Neuron (in vitro differentiated cells): Measurements from ENCODE around the gene ACSS2.
"Not testable (repeated sequence)": the region's sequence is repeated elsewhere in the genome, so short reads cannot be mapped to it uniquely, and the experiment has no call there.

Experiments
- H2AFZ ChIP-seq: one replicate; pipeline ENCODE4 v1.6.1; 2013; ENCODE audit warnings: low read depth, mild to moderate bottlenecking, inconsistent platforms, low read length, moderate library complexity
- H3K27me3 ChIP-seq: one replicate; pipeline ENCODE4 v1.6.1; 2013; ENCODE audit warnings: low read length; ENCODE audit not compliant: insufficient read depth
- H3K36me3 ChIP-seq: one replicate; pipeline ENCODE4 v1.6.1; 2013; ENCODE audit warnings: low read length; ENCODE audit not compliant: insufficient read depth
- H3K4me1 ChIP-seq: one replicate; pipeline ENCODE4 v1.6.1; 2013; ENCODE audit warnings: low read length; ENCODE audit not compliant: insufficient read depth
- H3K4me3 ChIP-seq: 2 replicates; pipeline ENCODE4 v1.5.1; 2013; ENCODE audit warnings: mild to moderate bottlenecking, low read length, moderate library complexity
- H3K9me3 ChIP-seq: one replicate; pipeline ENCODE4 v1.6.1; 2013; ENCODE audit warnings: low read length

The ACSS2 gene

DNA sequence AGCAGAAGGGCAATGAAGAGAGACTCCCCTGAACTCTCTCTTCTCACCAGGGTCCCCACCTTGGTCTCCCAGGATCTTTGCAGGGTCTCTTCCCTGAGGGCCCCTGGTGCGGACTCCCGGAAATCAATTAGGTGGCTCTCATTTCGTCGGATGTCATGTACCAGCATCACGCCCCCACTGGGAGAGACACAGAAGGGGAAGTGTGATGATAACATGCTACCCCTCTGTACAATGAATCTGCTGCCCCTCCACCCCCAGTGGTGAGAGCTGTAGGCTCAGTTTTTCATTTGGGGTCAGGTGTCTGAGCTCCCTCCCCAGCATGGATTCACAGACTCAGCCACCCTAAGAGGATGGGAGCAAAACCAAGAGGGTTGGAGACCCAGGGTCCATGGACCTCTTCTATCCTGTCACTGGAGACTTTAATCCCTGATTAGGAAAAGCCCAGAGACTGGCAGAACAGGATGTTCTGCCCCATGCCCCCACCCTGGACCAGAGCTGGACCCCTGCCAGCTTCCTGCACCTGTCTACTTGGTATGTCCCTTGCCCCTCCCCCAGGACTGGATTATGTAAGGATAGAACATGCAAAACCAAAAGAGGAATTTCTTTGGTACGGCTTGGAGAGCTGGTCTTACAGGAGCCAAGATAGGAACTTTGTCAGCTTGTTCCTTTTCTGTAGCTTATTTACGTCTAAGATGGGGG is 14.9 kb upstream of the ACSS2 start:
- H2AFZ ChIP-seq = no peak overlapping the region
- no peaks in the 10 kb centered on the region for H3K4me1 ChIP-seq
- H3K36me3 ChIP-seq = peaks cover 55% of the 10 kb centered on the region
- no peaks in the 10 kb centered on the region for H3K9me3 ChIP-seq
- no peaks in the 10 kb centered on the region for H3K27me3 ChIP-seq
- H3K4me3 ChIP-seq = no peak overlapping the region

- no peaks in the 10 kb centered on the region for H3K9me3 ChIP-seq
- H3K36me3 ChIP-seq = peaks cover 50% of the 10 kb centered on the region
- H3K4me1 ChIP-seq = no peaks in the 10 kb centered on the region
- H3K27me3 ChIP-seq = no peaks in the 10 kb centered on the region
- H3K4me3 ChIP-seq = no peak overlapping the region
- H2AFZ ChIP-seq = no peak overlapping the region
These were observed 13.7 kb upstream of the ACSS2 start for GRCh38 chr20:34862724-34863123.

- Histone ChIP-seq H3K4me3 (no peak overlapping the region), H3K9me3 (no peaks in the 10 kb centered on the region), H3K27me3 (no peaks in the 10 kb centered on the region), H2AFZ (no peak overlapping the region), H3K4me1 (no peaks in the 10 kb centered on the region), H3K36me3 (peaks cover 42% of the 10 kb centered on the region)
These were observed 12.9 kb upstream of the ACSS2 start for GRCh38 chr20:34863421-34863965.

- no peaks in the 10 kb centered on the region for H3K4me1 ChIP-seq
- H3K9me3 ChIP-seq = no peaks in the 10 kb centered on the region
- no peak overlapping the region for H3K4me3 ChIP-seq
- no peak overlapping the region for H2AFZ ChIP-seq
- H3K36me3 ChIP-seq = peaks cover 39% of the 10 kb centered on the region
- no peaks in the 10 kb centered on the region for H3K27me3 ChIP-seq
These were observed 12.2 kb upstream of the ACSS2 start for GRCh38 chr20:34864216-34864615.

- Histone ChIP-seq H3K36me3 (no peaks in the 10 kb centered on the region), H3K9me3 (no peaks in the 10 kb centered on the region), H3K4me1 (peaks cover 26% of the 10 kb centered on the region), H2AFZ (no peak overlapping the region), H3K27me3 (no peaks in the 10 kb centered on the region), H3K4me3 (peak overlapping the region; percentile 84)
These were observed 5.0 kb upstream of the ACSS2 start for GRCh38 chr20:34871320-34871926.

GRCh38 chr20:34871966-34872621 is 4.3 kb upstream of the ACSS2 start:
- H3K9me3 ChIP-seq = no peaks in the 10 kb centered on the region
- no peaks in the 10 kb centered on the region for H3K27me3 ChIP-seq
- peaks cover 26% of the 10 kb centered on the region for H3K4me1 ChIP-seq
- H3K36me3 ChIP-seq = no peaks in the 10 kb centered on the region
- peak overlapping the region; percentile 84 for H3K4me3 ChIP-seq
- H2AFZ ChIP-seq = peak overlapping the region; percentile 60

DNA sequence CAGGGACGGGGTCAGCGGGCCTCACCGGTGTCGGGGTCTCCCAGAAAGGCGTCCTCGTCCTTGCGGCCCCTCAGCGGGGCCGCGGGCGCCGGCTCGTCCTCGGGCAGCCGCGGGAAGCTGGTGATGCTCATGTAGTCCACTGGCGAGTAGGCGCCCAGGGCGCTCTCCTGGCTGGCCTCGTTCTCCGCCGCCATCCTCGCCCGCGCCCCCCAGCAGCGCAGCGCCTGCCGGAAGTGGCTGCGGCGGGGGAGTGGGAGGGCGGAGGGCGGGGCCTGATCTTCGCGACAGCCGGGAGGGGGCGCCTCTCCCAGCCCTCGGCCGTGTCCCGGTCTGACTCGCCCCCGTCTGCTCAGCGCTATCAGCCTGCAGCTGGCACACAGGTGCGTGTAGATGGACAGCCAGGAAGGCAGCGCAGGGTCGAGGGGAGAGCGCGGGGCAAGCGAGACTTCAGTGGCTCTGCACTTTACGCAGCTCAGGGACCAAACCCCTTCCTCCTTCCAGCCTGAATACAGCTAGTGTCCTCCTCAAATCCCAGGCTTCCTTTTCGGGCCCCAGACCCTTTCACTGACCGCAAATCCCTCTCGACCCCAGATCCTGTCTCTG is 3.7 kb upstream of the ACSS2 start, which contains the start of gene GGT7:
GGT7 (minus strand) TSS at position 235 of the 603 bp plus-strand sequence; CDS start at position 194, 41 bp downstream.
- Histone ChIP-seq H3K4me1 (peaks cover 26% of the 10 kb centered on the region), H3K36me3 (no peaks in the 10 kb centered on the region), H3K4me3 (peak within 1 kb of the TSS; percentile 84), H3K9me3 (no peaks in the 10 kb centered on the region), H3K27me3 (no peaks in the 10 kb centered on the region), H2AFZ (peak within 1 kb of the TSS; percentile 60)

- peak overlapping the region; percentile 84 for H3K4me3 ChIP-seq
- no peaks in the 10 kb centered on the region for H3K36me3 ChIP-seq
- peaks cover 26% of the 10 kb centered on the region for H3K4me1 ChIP-seq
- H3K27me3 ChIP-seq = no peaks in the 10 kb centered on the region
- peak overlapping the region; percentile 60 for H2AFZ ChIP-seq
- H3K9me3 ChIP-seq = no peaks in the 10 kb centered on the region
These were observed 2.8 kb upstream of the ACSS2 start for GRCh38 chr20:34873583-34874093.

GRCh38 chr20:34874094-34874654 is 2.2 kb upstream of the ACSS2 start:
- Histone ChIP-seq H3K36me3 (no peaks in the 10 kb centered on the region), H3K4me1 (peaks cover 26% of the 10 kb centered on the region), H3K9me3 (no peaks in the 10 kb centered on the region), H3K4me3 (no peak overlapping the region), H3K27me3 (no peaks in the 10 kb centered on the region), H2AFZ (no peak overlapping the region)

GRCh38 chr20:34875642-34876405 is 588 bp upstream of the ACSS2 start:
- Histone ChIP-seq H3K36me3 (no peaks in the 10 kb centered on the region), H3K9me3 (no peaks in the 10 kb centered on the region), H2AFZ (no peak overlapping the region), H3K4me1 (peaks cover 26% of the 10 kb centered on the region), H3K4me3 (peak overlapping the region; percentile 87), H3K27me3 (no peaks in the 10 kb centered on the region)

GRCh38 chr20:34880215-34880850 is 3.9 kb downstream of the ACSS2 start:
- Histone ChIP-seq H2AFZ (no peak overlapping the region), H3K36me3 (peaks cover 19% of the 10 kb centered on the region), H3K4me1 (peaks cover 4% of the 10 kb centered on the region), H3K4me3 (no peak overlapping the region), H3K27me3 (no peaks in the 10 kb centered on the region), H3K9me3 (no peaks in the 10 kb centered on the region)

DNA sequence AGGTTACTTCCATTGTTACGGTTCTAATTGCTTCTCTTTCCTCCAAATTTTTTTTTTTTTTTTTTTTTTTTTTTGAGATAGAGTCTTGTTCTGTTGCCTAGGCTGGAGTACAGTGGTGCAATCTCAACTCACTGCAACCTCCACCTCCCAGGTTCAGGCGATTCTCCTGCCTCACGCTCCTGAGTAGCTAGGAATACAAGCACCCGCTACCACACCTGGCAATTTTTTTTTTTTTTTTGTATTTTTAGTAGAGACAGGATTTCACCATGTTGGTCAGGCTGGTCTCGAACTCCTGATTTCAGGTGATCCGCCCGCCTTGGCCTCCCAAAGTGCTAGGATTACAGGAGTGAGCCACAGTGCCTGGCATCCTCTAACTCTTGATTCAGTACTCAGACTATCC is 4.6 kb downstream of the ACSS2 start:
- H3K4me1 ChIP-seq, H3K9me3 ChIP-seq, H3K4me3 ChIP-seq, H2AFZ ChIP-seq, H3K27me3 ChIP-seq: not testable (repeated sequence)
- peaks cover 20% of the 10 kb centered on the region for H3K36me3 ChIP-seq
